Right ventricle myocardium inferior (tissue), 1 donor: ENCODE results near the gene ZNF473. TPM values are rescaled to one million over a fixed set of nuclear protein-coding genes. Genes with fewer than 3 reads are reported as not detected.

Experiments used
- ATAC-seq: fragments of 200-7000 bp; cut with Tn5 transposase; one replicate; pipeline ENCODE4 v1.9.1; 2020; ENCODE audit warnings: mild to moderate bottlenecking, moderate library complexity
- DNase-seq: peaks from one replicate; pipeline ENCODE4 v3.0.0; 2021; ENCODE audit errors: missing footprints
- intact Hi-C: fragments of 100-400 bp; cut with DNase I; formaldehyde crosslinking; loops from one replicate; pipeline ENCODE4 v1.11.0; 2022
- long read RNA-seq: library from polyadenylated mRNA; unstranded; transcript quantifications from one replicate; pipeline ENCODE4 v2.0.0, GENCODE V29; 2021
- total RNA-seq: library from RNA; stranded (reverse); fragmentation: NEBNext Ultra II Directional; extraction: Animal tissue kit (Norgen Biotek cat#: 25700); gene quantifications from one replicate; pipeline ENCODE4 v1.2.1, GENCODE V29; 2021
- donor health status: DM: no; HTN: yes; CAD: no; lungs with severe emphysema.

ZNF473 gene
- total RNA-seq = 3.2 TPM
- long read RNA-seq, full-length matches to known transcripts = 3 of 4 reads
- long read RNA-seq, partial matches to known transcripts = 0 of 4 reads
- long read RNA-seq, other reads (novel, unspliced or antisense) = 1 of 4 reads

- ATAC-seq (peak; percentile 91), DNase-seq (peak; percentile 98)
- intact Hi-C loops = no loop called here
These were observed at the start of gene ZNF473 for GRCh38 chr19:50025794-50026549. Gene ZNF473 (plus strand): TSS chr19:50026005. CDS start chr19:50031083, 5,078 bp downstream.

DNA sequence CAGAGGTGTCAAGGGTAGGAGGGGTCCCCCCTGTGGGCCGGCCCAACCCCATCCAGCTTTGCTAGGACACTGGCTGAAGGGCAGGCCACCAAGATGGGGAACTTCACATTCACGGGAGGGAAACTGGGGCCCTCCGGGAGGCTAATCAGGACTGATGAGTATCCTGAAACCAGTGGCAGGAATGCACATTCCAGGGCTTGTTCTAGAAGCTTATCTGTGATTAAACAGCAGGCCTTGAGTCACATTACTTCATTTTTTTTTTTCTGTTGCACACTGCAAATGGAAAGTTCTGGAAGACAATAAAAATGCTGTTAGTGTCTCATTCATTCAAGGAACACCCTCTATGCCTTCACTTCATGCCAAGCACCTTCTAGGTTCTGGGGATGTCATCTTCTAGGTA, 49.3 kb upstream of the ZNF473 start:
- intact Hi-C loops = no loop called here
- DNase-seq = peak; percentile 50
- no peak for ATAC-seq

- intact Hi-C loops = no loop called here
- no peak for ATAC-seq
- peak; percentile 62 for DNase-seq
These were observed 48.7 kb upstream of the ZNF473 start for GRCh38 chr19:49977076-49977475.

DNA sequence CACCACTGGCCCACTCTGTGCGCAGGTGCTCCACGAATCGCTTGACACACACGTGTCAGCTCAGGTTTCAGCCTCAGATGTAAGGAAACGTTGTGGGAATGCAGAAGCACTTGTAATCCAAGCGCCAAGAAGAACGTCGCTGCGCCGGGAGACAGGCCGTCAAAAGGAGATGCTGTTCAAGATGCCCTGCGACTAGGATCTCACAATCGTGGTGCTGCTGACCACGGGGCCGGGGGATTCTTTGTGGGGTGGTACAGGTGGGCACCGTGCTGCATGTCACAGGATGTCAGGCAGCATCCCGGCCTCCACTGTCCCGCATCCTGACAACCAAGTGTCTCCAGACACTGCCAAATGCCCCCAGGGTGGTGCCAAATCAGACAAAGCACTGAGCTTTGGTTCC, 47.9 kb upstream of the ZNF473 start:
- no peak for ATAC-seq
- intact Hi-C loops = no loop called here
- peak; percentile 20 for DNase-seq

DNA sequence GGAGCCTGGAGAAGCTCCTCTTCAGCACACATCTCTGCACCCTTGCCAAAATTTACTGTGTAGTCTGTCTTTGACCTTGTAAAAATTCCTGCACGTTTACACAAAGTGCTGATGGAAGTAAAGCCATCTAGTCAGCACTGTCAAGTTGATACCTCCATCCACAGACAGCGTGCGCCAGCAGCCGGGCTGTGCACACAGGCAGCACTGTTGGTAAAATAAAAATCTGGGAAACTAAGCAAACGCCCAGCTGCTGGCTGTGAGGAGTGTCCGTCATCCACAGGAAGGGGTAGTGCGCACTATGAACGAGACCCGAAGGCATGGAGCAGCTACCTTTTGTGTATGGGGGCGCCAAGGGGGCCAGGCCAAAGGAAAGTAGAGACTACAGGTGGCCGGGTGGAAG, 47.5 kb upstream of the ZNF473 start:
- ATAC-seq (no peak), DNase-seq (peak; percentile 37)

GRCh38 chr19:49981603-49982593, 43.9 kb upstream of the ZNF473 start:
- ATAC-seq (no peak), DNase-seq (peak; percentile 27)
- intact Hi-C loops = loop anchor here (2.0 kb wide), 1 partner anchor 37 kb away; no protein-coding TSS in a partner anchor

More for the DNA sequence above, 47.5 kb upstream of the ZNF473 start:
- intact Hi-C loops = no loop called here

DNA sequence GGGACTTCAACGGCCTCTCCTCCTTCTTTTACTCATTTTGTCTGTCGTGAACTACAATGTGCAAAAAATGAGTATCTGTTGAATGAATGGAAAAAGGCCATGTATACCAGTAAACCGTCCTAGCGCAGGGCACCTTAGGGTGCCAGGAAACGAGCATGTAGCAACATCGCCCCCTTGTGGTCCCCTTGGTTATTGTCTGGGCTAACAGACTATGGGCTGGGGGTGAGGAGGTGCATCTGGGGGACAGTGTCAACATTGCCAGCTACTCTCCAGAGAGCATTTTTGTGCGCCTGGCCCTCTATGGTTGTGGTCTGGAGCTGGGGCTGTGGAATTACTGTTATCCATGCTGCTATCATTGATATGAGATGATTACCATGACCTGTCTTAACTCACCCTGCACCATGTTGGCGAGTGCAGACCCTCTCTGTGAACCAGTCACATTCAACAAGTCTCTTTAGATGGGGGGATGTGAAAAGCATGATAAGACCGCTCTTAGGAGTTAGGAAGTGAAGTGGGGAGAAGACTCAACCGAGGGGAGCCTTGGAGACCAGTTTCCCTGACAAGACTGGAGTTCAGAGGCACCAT, 42.1 kb upstream of the ZNF473 start:
- peak; percentile 63 for DNase-seq
- no peak for ATAC-seq
- intact Hi-C loops = loop anchor here (1.0 kb wide), 1 partner anchor 46 kb away; no protein-coding TSS in a partner anchor

DNA sequence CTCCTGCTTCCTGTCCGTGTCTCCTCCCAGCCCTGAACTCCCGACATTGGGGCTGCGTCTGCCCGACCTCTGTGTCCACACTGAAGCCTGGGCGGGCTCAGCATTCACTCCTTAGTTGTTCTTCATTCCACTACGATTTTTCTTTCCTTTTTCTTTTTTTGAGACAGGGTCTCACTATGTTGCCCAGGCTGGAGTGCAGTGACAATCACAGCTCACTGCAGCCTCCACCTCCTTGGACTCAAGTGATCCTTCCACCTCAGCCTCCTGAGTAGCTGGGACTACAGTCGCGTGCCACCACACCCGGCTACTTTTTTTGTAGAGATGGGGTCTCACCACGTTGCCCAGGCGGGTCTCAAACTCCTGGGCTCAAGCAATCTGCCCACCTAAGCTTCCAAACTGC, 41.3 kb upstream of the ZNF473 start:
- DNase-seq (peak; percentile 1), ATAC-seq (no peak)
- intact Hi-C loops = no loop called here

DNA sequence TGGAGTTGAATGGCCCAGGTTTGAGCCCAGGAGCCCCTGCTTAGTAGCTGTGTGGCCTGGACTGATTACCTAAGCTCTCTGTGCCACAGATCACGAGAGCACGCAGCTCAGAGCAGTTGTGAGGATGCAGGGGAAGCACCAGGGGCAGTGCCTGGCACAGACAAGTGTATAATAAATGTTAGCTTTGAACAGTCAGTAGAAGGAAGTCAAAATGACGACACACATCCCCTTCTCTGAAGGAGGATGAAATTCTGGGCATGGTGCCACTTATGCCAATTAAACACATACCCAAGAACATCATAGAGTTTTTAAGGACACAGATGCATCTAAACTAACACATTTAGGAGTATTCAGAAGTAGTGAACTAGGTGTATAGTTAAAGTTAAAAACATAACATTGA, 39.9 kb upstream of the ZNF473 start:
- intact Hi-C loops = no loop called here
- ATAC-seq (no peak), DNase-seq (peak; percentile 11)

DNA sequence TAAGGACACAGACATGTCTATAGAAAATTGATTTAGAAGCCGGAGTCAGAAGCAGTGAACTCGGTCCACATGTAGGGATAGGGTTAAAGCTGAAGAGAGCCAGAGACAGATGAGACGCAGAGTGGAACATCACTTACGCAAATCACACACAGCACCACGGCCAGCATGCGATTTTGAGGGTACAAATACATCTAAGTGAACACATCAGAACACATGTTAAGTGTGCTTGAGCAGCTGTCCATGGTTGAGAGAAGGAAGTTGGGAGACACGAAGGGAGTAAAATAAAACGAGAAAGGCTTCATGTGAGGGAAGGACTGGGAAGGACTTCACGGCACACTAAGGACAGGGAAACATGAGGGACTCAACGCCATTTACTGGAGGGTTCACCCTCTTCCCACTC, 39.5 kb upstream of the ZNF473 start:
- ATAC-seq (no peak), DNase-seq (peak; percentile 9)
- intact Hi-C loops = no loop called here

GRCh38 chr19:49987159-49987698, 38.6 kb upstream of the ZNF473 start:
- DNase-seq = peak; percentile 89
- peak; percentile 79 for ATAC-seq
- intact Hi-C loops = no loop called here

DNA sequence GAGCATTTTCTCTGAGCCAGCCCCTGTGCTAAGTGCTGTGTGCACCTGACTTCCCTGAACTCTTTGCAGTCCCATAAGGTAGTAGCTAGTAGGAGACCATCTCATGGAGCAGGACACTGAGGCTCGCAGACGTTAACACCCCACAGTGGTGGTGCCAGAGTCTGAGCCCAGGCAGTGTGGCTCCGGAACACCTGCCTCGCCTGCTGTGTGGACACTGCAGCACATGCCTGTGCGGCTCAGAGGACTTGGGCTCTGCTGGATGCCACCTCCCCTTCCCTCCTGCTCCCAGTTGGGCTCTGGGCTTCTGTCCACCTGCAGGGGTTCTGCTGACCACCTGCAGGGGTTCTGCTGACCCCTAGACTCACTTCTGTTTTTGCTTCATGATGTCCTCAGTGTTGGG, 37.8 kb upstream of the ZNF473 start:
- intact Hi-C loops = no loop called here
- ATAC-seq (no peak), DNase-seq (peak; percentile 23)

- ATAC-seq = no peak
- DNase-seq = peak; percentile 3
- intact Hi-C loops = no loop called here
These were observed 37.4 kb upstream of the ZNF473 start for GRCh38 chr19:49988433-49988832.

DNA sequence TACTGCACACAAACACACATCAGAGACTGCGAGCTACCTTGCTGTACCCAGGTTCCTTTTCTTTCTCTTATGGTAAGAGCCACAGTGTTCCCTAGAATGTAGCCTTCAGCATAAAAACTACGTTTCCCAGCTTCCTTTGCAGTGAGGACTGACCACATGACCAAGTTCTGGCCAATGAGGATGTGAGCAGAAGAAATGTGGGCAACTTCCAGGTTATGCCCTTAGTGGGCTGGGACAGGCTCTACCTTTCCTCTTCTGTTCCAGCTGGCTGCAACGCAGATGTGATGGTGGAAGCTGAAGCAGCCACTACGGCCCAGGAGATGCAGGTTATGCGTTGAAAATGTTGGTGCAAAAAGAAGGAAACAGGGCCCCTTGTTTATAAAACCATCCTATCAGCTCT, 28.1 kb upstream of the ZNF473 start:
- intact Hi-C loops = no loop called here
- DNase-seq (peak; percentile 62), ATAC-seq (no peak)

- no peak for ATAC-seq
- DNase-seq = peak; percentile 50
- intact Hi-C loops = no loop called here
These were observed 26.3 kb upstream of the ZNF473 start for GRCh38 chr19:49999371-50000010.

DNA sequence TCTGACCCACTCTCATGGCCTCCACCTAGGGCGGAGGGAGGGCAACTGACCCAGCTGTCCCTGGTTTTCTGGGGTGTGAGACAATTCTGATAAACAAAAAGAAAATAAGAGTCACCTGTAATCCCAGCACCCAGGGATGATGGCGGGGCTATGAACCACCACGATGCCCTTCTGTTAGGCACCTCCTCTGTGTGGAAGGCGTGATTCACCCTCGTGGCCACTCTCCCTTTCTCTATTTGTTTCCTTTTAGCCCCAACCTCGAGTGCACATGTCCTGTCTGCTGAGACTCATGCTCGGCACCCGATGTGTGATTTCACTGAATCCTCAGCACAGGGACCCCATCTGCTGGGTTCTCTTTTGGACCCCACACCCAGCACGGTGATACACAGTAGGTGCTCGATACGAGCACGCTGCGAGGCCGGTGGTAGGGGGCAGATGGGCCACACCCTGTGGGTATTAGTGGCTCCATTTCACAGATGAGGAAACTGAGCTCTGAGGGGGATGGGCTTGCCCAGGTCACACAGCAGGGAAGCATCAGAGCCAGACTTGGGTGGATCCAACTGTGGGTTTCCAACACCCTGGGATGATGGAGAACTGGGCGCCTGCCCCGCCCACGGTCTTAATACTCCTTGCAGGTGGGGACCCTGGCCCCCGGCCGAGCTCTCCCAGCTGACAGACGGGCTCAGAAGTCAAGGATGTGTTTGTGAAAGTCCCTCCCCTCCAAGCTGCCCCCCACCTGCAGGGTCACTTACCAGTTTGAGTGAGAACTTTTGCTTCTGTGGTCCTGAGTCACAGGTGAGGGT, 25.6 kb upstream of the ZNF473 start:
- intact Hi-C loops = no loop called here

GRCh38 chr19:50000841-50001557, 24.8 kb upstream of the ZNF473 start:
- DNase-seq (no peak), ATAC-seq (no peak)
- intact Hi-C loops = no loop called here

More for the DNA sequence above, 25.6 kb upstream of the ZNF473 start:
- peak; percentile 66 for DNase-seq
- ATAC-seq = no peak
